IPS-NIHi7 (cell line): Measurements from ENCODE around the gene TARS3.
"Not testable (repeated sequence)": the region's sequence is repeated elsewhere in the genome, so short reads cannot be mapped to it uniquely, and the experiment has no call there.

Experiments
- DNase-seq: peaks from one replicate; pipeline ENCODE4 v3.0.0; 2012; ENCODE audit warnings: mixed read lengths; ENCODE audit errors: extremely low spot score

TARS3 gene

DNA sequence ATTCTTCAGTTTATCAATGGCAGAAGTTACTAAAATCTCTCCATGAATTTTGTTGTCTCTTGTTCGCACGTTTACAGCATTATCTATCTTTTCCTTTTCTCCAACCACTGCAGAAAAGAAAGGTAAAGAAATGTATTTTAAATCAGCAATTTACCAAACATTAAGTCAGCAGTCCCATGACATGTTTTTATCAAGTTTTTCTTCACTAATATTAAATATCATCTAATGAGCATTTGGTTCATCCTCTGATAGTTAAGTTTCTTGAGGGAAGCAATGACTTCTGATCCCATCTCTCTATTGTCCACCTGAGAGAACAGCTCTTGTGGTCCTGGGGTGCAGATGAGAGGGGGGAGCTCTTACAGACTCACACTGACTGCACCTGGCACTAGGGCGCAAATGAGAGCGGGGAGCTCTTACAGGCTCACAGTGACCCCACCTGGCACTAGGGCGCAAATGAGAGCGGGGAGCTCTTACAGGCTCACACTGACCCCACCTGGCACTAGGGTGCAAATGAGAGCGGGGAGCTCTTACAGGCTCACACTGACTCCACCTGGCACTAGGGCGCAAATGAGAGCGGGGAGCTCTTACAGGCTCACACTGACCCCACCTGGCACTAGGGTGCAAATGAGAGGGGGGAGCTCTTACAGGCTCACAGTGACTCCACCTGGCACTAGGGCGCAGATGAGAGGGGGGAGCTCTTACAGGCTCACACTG is 69.5 kb downstream of the TARS3 start:
- DNase-seq, result not testable (repeated sequence)

DNA sequence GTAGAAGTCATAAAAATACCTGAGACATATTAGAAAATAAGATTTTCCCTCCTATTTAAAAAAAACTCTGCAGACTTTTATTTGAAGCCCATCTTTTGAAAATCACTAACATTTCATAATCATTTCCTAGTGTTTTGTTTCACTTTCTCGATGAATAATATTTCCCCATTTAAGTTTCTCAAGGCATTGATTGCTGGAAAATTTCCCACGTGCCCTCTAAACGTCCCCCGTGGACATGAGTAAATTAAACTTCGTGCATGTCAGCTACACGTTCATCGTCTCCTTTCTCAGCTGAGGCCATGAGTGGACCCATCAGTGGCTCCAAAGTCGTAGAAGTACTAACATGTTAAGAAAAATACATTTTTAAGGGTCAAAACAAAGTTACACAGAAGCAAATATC is 70.1 kb downstream of the TARS3 start:
- no peak for DNase-seq

DNA sequence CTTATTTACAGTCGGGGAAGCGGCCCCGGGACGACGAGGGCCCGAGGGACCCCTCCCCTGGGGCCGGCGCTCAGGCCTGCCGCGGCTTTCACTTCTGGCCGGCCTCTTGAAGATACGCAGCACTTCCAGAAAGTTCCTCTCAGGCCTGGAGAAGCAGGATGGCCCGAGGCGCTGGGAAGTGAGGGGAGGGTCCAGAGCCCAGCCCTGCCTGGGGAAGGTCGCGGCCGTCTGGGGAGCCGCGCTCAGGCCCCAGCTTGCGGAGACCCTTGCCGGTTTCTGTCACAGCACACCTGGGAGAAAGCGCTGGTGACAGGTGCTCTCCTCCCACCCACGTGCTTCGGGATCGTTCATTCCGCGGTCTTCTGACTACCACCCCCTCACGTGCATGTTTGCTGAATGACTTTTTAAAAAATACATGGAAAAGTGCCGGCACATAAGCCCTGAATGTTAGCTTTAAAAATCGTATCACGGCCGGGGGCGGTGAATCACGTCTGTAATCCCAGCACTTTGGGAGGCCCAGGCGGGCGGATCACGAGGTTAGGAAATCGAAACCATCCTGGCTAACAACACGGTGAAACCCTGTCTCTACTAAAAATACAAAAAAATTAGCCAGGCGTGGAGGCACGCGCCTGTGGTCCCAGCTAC is 71.4 kb downstream of the TARS3 start:
- peak; percentile 38 for DNase-seq

DNA sequence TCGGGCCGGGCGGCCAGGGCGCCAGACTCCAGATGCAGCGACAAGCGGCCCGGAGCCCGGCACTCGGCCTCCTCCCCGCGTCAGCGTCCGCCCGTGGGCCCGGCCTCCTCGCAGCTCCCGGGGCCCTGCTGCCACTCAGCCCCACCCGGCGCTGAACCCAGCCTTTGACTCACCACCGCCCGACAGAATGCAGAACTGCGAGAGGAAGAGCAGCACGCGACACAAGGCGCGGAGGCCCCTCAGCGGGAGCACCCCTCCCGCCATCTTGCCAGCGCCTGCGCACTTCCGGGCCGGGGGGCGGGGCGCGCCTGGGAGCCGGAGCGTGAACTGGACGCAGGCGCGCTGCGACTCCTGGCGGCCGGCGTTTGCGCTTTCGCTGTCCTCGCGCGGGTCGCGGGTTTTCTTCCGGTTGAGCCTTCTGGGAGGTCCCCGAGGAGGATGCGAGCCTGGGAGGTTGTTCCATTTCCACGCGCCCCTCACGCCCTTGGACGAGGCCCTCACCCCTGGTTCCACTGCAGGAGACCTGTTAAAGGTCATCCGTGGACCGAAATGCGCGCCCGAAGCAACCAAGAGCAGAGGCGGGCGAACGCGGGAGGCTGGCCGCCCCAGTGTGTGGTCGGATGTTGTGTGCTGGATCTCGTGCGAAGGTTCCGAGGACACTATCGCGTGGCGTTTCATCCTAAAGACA is 72.0 kb downstream of the TARS3 start, which contains the start of gene TM2D3:
TSS of gene TM2D3 (minus strand) at position 284 of the 688 bp plus-strand sequence. CDS start at position 264, 20 bp downstream.
- DNase-seq, result peak; percentile 96

DNA sequence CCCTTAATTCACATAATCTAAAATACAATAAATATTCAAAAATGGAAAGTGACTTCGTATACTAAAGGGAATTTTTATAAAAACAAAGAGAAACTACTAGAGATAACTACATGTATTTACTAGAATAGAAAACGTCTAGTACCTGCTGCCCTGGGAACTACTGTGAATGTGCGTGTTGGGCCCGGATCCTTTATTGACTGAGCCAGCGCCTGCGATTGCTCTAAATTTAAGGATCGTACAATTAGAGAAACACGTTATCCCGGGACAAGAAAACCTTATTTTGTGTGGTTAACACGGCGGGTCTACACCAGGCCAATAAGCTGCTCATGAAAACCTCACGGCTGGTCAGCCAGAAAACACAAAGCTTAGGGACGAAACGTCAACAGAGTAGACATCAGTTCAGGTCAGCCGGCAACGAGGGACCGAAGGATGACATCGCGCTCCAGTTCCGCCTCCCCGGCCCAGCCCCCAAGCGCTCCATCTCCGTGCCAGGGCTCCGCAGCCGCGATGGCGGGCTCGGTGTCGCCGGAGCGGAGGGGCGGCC is 72.6 kb downstream of the TARS3 start:
- DNase-seq, result peak; percentile 56

DNA sequence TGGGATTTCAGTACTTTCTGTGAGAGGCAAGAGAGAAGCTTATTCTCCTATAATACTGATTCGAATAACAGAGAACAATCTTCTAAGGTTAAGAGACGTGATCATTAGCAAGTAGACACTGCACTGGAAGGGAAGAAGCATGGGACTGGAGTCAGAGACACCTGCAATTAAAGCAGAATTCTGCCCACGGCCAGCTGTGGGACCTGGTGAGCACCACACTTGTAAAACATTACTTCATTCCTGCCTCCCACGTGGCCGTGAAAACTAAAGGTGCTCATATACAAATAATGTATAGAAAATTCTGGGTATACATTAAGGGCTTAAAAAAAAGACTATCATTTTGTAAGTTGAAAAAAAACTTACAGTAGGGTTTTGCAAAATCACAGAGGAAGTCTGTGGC is 74.1 kb downstream of the TARS3 start:
- DNase-seq, result no peak

DNA sequence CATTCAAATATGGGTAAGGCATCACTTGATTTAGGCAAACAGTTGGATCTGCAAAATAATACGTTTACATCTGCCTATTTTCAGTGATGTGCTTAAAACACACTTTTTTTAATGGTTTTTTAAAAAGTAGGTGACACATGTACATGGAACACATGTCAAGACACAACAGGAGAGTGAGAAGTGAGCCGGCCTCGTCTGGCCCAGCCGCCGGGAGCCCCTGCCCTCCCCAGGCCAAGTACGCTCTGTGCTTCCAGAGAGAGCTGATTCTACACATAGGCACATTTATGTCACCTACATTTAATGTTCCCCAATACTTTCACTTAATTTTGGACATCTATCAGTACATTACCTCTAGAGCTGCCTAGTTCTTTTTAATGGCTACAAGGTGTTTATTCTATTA is 75.9 kb downstream of the TARS3 start:
- DNase-seq, result no peak

DNA sequence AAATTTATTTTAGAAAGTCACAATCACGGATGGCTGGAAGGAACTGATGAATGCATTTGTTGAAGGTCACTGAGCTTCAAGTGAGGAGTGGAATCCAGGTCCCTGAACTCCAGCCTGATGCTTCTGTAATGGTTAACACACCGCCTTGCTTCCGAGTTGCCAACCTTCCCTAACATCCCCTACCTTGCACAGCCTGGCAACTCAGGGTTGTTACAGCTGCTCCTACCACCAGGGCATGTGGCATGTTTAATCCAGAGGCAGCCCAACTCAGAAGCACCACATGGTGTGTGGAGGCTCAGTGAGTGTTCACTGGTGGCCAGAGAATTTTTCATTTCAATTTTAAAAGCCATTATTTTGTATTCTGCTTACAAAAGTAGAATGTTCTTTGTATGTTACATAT is 77.0 kb downstream of the TARS3 start:
- no peak for DNase-seq

DNA sequence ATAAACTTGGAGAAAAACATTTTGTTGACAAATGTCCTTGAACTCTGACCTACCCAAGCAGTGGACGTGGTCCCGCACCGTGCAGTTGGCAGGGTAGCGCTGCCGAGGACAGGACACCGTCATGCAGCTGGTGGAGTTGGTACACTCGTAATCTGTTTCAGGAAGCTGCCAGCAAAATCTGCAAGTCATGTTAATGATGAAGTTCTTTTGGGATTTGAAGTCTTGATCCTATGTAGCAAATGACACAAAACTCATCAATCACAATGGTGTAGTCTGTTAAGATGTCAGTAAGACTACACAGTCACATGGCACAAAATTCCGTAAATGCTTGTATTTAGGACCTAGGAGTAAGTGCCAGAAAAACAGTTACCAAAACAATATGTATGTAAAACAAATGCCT is 77.6 kb downstream of the TARS3 start:
- no peak for DNase-seq

DNA sequence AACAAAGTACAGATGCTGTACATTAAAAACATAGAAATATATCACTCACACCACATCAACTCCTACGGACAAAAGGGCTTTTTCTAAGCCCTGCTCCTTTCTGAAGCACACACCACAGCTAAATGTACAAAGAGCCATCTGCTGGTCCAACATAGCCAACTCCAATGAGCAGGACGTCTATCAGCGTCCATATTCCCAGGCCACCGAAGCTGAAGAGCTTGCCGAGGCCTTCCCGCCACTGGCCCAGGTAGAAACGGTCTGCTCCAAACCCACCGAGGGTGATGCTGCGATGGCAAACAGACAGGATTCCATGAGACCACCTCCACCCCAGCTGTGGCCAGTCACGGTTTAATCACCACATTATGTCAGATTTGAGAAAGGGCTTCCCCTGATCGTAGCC is 81.9 kb downstream of the TARS3 start:
- DNase-seq, result no peak

DNA sequence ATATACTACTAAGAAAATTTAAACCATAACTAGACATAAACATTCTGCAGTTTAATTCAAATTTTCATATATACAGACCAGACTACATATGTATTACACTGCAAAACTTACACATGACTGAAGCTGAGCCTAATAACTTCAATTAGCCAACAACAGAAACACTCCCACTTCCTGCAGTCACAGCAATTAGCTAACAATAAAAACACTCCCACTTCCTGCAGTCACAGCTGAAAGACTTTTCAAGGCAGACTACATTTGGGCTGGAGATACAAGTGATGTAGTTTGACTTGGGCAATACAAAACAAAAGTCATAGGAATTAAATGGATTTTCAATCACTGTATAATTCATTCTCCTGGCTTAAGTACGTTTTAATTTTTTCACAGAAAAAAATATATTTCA is 82.4 kb downstream of the TARS3 start:
- DNase-seq, result no peak

DNA sequence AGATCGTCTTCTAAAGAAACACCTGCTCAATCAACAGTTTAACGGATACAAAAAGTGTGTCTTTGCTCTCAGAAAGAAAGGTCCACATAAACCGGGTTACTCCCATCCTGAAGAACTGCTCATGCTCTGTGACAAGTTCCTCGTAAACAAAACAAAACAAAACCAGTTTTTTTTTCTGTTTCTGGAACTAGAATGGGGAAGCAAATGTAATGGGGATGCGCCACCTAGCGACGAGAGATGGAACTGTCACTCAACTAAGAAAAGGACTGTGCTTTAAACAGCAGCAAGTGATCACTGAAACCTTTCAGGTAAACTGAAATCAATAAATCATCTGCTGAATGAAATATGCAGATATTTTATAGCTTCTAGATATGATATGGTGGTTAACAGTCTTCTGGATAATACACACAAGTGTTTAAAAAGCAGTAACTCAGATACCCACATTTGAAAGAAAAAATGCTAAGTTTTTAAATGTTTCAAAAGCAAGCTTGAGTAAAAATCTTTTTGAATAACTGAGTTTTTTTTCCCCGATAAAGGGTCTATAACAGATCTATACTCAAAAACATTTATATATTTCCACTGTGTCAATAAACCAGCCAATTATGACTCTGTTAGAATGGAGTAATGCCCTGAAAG is 83.0 kb downstream of the TARS3 start:
- peak; percentile 48 for DNase-seq

DNA sequence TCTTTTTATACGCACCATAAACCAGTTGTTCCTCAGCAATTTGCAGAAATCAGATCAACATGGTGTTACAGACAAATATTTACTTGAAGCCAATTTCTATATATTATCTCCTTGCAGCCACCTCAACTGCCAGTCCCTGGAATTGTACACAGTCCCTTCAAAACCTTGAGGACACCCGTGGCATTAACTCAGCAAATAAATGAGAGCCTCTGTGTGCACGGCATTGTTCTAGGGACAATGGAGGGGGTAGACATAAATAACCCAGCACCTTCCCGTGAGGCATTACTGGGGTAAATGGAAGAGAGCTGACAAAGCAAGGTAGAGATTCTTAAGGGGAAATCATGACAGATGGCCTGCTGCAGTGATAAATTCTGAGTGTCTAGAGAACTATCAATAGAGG is 84.6 kb downstream of the TARS3 start:
- DNase-seq, result no peak

DNA sequence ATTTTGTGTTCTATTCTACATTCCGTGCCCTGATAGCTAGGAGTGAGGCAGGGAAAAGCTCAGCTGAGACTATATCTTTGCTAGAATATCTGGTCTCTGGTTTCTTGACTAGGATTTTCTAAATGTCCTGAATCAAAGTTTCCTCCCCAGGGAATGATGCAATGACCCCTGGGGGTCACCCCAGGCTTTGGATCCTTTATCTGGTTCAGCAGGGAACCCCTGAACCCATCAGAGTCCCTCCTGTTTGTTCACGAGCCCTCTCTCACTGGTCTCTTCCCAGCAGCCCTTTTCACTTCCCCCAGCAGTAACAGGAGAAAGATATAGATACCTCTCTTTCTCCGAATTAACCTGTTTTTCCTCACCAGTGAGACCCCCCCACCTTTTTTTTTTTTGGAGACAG is 86.4 kb downstream of the TARS3 start:
- DNase-seq, result no peak

DNA sequence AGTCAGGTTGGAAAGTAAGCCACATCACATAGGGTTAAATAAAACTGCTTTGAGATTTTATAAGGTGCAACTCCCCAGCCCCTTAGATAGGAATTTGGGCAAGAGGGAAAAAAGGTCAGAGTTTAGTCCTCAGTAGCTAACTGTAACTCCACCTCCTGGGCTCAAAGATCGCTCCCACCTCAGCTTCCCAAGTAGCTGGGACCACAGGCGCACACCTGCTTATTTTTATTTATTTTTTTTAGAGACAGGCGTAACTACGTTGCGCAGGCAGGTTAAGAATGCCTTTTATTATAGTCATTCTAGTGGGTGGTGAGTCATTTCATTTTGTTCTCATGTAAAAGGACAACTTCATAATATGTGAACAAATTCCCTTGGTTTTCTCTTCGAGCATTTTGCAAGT is 86.8 kb downstream of the TARS3 start:
- DNase-seq, result no peak

DNA sequence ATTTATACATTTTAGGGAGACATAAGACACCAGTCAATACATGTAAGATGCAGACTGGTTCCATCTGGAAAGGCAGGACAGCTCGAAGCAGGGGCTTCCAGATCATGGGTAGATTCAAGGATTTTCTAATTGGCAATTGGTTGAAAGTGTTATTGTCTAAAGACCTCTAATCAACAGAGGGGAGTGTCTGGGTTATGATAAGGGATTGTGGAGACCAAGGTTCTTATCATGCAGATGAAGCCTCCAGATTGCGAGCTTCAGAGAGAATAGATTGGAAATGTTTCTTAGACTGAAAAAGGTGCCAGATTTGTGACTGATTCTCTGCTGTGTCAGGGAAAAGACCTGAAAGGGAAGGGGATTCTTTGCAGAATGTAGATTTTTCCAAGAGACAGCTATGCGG is 87.2 kb downstream of the TARS3 start:
- DNase-seq, result no peak

DNA sequence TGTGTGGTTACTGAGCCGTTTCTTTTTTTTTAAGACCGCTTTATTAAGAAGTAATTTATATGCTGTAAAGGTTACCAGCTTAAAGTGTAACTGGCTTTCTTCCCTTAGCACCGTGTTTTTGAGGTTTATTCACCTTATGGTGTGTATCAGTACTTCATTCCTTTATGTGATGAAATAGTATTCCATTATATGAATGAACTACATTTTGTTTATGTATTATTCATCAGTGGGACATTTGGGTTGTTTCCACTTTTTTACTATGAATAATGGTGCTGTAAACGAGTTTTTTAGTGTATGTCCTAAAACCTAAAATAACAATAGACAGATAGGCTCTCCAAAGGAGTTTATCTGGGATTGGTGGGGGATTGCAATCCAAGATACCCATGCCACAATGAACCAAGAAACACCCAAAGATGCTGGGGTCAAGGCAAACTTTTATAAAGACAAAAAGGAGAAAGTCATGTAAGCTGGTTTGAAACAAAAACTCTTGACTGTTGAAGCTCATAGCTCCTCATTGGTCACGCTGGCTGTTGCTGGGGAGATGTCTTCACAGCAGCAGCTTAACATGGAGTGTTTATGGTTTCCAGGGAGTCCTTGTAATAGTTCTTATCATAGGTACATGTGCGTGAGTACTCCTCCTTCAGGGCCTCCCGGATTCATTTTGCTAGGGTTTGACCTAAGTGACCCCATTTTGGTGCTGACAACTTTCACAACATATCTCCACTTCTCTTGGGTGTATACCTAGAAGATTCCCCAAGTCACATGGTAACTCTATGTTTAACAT is 88.1 kb downstream of the TARS3 start:
- no peak for DNase-seq

DNA sequence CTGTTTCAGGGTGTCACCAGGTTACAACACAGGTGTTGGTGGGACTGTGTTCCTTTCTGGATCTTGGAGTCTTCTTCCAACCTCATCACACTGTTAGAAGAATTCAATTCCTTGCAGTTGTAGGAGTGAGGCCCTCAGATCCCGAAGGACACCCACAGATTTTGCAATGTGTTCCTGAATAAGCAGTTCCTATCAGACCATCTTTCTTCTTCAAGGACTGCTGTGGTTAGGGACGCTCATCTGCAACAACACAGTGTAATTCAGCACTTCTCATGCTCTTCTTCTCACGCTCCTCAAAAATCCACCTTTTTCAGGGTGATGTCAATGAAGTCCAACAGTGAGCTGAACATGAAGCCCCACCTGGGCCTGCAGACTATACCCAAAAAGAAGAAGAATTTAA is 90.9 kb downstream of the TARS3 start:
- no peak for DNase-seq

DNA sequence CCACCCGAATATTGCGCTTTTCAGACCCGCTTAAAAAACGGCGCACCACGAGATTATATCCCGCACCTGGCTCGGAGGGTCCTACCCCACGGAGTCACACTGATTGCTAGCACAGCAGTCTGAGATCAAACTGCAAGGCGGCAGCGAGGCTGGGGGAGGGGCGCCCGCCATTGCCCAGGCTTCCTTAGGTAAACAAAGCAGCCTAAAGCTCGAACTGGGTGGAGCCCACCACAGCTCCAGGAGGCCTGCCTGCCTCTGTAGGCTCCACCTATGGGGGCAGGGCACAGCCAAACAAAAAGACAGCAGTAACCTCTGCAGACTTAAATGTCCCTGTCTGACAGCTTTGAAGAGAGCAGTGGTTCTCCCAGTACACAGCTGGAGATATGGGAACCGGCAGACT is 97.5 kb downstream of the TARS3 start:
- not testable (repeated sequence) for DNase-seq

DNA sequence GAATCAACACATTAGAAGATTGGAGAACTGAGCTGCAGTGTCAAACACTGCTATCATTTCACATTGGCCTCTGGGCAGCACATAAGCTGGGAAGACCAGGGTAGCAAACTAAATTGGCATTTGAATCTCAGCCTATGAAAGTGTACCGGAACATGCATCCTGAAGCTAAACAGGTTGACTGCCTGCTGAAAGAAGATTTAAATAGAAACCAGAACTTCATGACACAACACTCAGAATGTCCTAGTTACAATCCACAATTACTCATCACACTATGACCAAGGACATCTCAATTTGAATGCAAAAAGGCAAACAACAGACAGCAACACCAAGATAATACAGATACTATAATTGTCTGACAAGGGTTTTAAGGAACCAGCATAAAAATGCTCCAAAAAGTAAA is 98.3 kb downstream of the TARS3 start:
- no peak for DNase-seq

DNA sequence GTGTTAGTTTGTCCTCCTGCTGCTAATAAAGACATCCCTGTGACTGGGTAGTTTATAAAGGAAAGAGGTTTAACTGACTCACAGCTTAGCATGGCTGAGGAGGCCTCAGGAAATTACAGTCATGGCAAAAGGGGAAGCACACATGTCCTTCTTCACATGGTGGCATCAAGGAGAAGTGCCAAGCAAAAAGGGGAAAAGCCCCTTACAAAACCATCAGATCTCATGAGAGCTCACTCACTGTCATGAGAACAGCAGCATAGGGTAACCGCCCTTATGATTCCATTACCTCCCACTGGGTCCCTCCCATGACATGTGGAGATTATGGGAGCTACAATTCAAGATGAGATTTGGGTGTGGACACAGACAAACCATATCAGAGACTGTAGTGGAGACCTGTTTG is 99.1 kb downstream of the TARS3 start:
- DNase-seq, result no peak
